ENCODE measurements around the gene MYADML2. TPM values are rescaled to one million over a fixed set of nuclear protein-coding genes. Genes with fewer than 3 reads are reported as not detected.

The MYADML2 gene
- total RNA-seq, 2 experiments from 2014 or later = not detected

- H3K27me3 Mint-ChIP-seq = peaks cover 10% of the 10 kb centered on the region
- no peak overlapping the region for H3K27ac Mint-ChIP-seq
- H3K4me1 Mint-ChIP-seq = peaks cover 4% of the 10 kb centered on the region
- peaks cover 10% of the 10 kb centered on the region for H3K36me3 Mint-ChIP-seq
- CTCF ChIA-PET = no interaction called here
- no peak overlapping the region for H3K4me3 Mint-ChIP-seq
- H3K9me3 Mint-ChIP-seq (ENCODE audit: low read depth) = no peaks in the 10 kb centered on the region
- peak; percentile 11 for ATAC-seq
- DNase-seq = no peak
Observed at GRCh38 chr17:81901167-81902022, 45.6 kb downstream of the MYADML2 start.

- Mint-ChIP-seq H3K9me3 (ENCODE audit: low read depth) (no peaks in the 10 kb centered on the region), H3K27me3 (peaks cover 10% of the 10 kb centered on the region), H3K4me3 (no peak overlapping the region), H3K27ac (no peak overlapping the region), H3K36me3 (peaks cover 13% of the 10 kb centered on the region), H3K4me1 (peaks cover 4% of the 10 kb centered on the region)
- ATAC-seq = no peak
- no peak for DNase-seq
- CTCF ChIA-PET = no interaction called here
Observed at GRCh38 chr17:81900181-81900820, 46.7 kb downstream of the MYADML2 start.

GRCh38 chr17:81899514-81900166, 47.4 kb downstream of the MYADML2 start:
- H3K27ac Mint-ChIP-seq = no peak overlapping the region
- no peak for ATAC-seq
- CTCF ChIA-PET = no interaction called here

GRCh38 chr17:81898885-81899284, 48.1 kb downstream of the MYADML2 start:
- CTCF ChIA-PET = no interaction called here
- Mint-ChIP-seq H3K9me3 (ENCODE audit: low read depth) (no peaks in the 10 kb centered on the region), H3K4me1 (peaks cover 4% of the 10 kb centered on the region), H3K27me3 (peaks cover 10% of the 10 kb centered on the region), H3K4me3 (no peak overlapping the region), H3K27ac (no peak overlapping the region), H3K36me3 (peaks cover 16% of the 10 kb centered on the region)
- no peak for ATAC-seq
- no peak for DNase-seq

More at GRCh38 chr17:81899514-81900166, 47.4 kb downstream of the MYADML2 start:
- peaks cover 14% of the 10 kb centered on the region for H3K36me3 Mint-ChIP-seq
- H3K4me3 Mint-ChIP-seq = no peak overlapping the region
- no peaks in the 10 kb centered on the region for H3K9me3 Mint-ChIP-seq (ENCODE audit: low read depth)
- peaks cover 4% of the 10 kb centered on the region for H3K4me1 Mint-ChIP-seq
- H3K27me3 Mint-ChIP-seq = peaks cover 10% of the 10 kb centered on the region
- no peak for DNase-seq

- ATAC-seq (no peak), DNase-seq (no peak)
- Mint-ChIP-seq H3K9me3 (ENCODE audit: low read depth) (no peaks in the 10 kb centered on the region), H3K27ac (no peak overlapping the region), H3K4me3 (no peak overlapping the region), H3K4me1 (peaks cover 7% of the 10 kb centered on the region), H3K27me3 (peaks cover 10% of the 10 kb centered on the region), H3K36me3 (peaks cover 17% of the 10 kb centered on the region)
- CTCF ChIA-PET = interaction anchor here (1.1 kb wide), 1 partner anchor 11 kb away, joined by 3 read pairs; no protein-coding TSS in a partner anchor
Observed at GRCh38 chr17:81898029-81898866, 48.8 kb downstream of the MYADML2 start.

DNA sequence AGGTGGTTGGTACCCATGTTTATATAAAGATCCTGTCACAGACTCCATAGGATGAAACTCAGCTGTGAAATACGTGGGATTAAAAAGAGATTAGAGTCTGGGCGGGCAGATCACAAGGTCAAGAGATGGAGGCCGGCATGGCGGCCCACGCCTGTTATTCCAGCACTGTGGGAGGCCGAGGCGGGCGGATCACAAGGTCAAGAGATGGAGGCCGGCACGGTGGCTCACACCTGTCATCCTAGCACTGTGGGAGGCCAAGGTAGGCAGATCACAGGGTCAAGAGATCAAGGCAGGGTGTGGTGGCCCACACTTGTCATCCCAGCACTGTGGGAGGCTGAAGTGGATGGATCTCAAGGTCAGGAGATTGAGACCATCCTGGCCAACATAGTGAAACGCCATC, 51.6 kb downstream of the MYADML2 start:
- no peak overlapping the region for H3K27ac Mint-ChIP-seq
- peaks cover 19% of the 10 kb centered on the region for H3K36me3 Mint-ChIP-seq

GRCh38 chr17:81891303-81891552, 55.8 kb downstream of the MYADML2 start:
- Mint-ChIP-seq H3K27ac (peak overlapping the region; percentile 98), H3K36me3 (peaks cover 44% of the 10 kb centered on the region), H3K4me3 (peak overlapping the region; percentile 94), H3K4me1 (peaks cover 38% of the 10 kb centered on the region), H3K9me3 (ENCODE audit: low read depth) (no peaks in the 10 kb centered on the region), H3K27me3 (no peaks in the 10 kb centered on the region)
- peak; percentile 20 for ATAC-seq
- DNase-seq = no peak
- CTCF ChIA-PET = interaction anchor here (0.7 kb wide), 1 partner anchor 21 kb away, joined by 4 read pairs; the partner anchor contains the start of gene ARHGDIA

More for the DNA sequence above, 51.6 kb downstream of the MYADML2 start:
- no peak for DNase-seq
- no peak overlapping the region for H3K4me3 Mint-ChIP-seq
- H3K4me1 Mint-ChIP-seq = peaks cover 11% of the 10 kb centered on the region
- CTCF ChIA-PET = no interaction called here
- no peaks in the 10 kb centered on the region for H3K9me3 Mint-ChIP-seq (ENCODE audit: low read depth)
- no peaks in the 10 kb centered on the region for H3K27me3 Mint-ChIP-seq
- ATAC-seq = no peak

DNA sequence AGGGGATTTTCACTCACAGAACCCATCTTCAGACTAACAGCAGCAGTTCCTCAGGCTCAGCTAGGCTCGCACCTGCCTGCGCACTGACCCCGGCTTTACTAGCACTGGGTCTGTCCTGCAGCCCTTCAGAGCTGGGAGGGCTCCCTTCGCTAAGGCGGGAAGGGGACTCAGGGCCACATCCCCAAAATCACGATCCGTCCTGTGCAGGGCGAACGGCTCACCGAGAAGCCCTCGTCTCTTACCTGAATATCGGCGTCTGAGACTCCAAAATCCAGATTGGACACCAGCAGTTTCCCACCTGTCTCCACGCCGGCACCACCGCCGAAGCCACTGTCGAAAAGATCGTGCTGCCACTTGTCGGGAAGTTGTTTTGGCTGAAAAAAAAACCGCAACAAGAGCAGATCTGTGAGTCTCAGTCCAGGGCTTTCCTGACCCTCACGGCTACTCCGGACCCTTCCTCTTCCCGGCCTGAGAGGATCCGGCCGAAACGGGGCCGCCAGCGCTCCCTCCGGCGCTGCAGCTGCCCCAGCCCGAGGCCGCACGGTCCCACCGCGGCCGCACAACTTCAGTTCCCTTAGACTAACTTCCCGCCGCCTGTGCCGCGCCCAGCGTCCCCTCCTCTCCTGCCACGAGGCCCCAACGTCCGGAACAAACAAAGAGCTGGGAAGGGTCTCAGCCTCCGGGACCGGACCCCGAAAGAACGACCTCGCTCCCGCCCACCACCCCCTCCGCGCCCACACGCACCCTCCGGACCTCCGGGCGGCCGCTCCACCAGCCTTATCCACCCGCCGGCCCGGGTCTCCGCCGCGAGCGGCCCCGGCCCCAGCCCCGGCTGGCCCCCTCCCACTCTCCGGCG, 56.4 kb downstream of the MYADML2 start:
- DNase-seq (no peak), ATAC-seq (peak; percentile 5)
- H3K4me1 Mint-ChIP-seq = peaks cover 38% of the 10 kb centered on the region
- peaks cover 47% of the 10 kb centered on the region for H3K36me3 Mint-ChIP-seq
- peak overlapping the region; percentile 96 for H3K27ac Mint-ChIP-seq
- H3K27me3 Mint-ChIP-seq = no peaks in the 10 kb centered on the region
- no peaks in the 10 kb centered on the region for H3K9me3 Mint-ChIP-seq (ENCODE audit: low read depth)
- peak overlapping the region; percentile 86 for H3K4me3 Mint-ChIP-seq
- CTCF ChIA-PET = interaction anchor here (0.7 to 1.2 kb wide), 4 partner anchors 12 to 36 kb away, joined by 3 to 6 read pairs (median 4); partner anchors contain the start of gene ARHGDIA

Other genes starting within 250 kb of the MYADML2 start
- gene MRPL12, start 243.9 kb downstream of the MYADML2 start, total RNA-seq = 100 to 1,000 TPM; 102 to 126 TPM
- 10 to 100 TPM; 32.8 to 40.1 TPM for gene SLC25A10, start 234.9 kb downstream of the MYADML2 start, total RNA-seq
- not detected for gene GCGR, start 143.1 kb downstream of the MYADML2 start, total RNA-seq
- 10 to 100 TPM; 49.9 to 50.1 TPM for gene MCRIP1, start 113.9 kb downstream of the MYADML2 start, total RNA-seq
- gene PPP1R27, start 112.2 kb downstream of the MYADML2 start, total RNA-seq = not detected
- 100 to 1,000 TPM; 333 to 416 TPM for gene P4HB, start 86.7 kb downstream of the MYADML2 start, total RNA-seq
- 100 to 1,000 TPM; 693 to 725 TPM for gene ARHGDIA, start 75.9 kb downstream of the MYADML2 start, total RNA-seq
- gene ALYREF, start 55.6 kb downstream of the MYADML2 start, total RNA-seq = 100 to 1,000 TPM; 215 to 236 TPM
- 100 to 1,000 TPM; 138 to 155 TPM for gene ANAPC11, start 55.5 kb downstream of the MYADML2 start, total RNA-seq
- under 1 TPM in 1 of 2 experiments, not detected in 1; 0.23 TPM for gene NPB, start 45.0 kb downstream of the MYADML2 start, total RNA-seq
- gene PCYT2, start 35.8 kb downstream of the MYADML2 start, total RNA-seq = 10 to 100 TPM; 48.5 TPM
- gene SIRT7, start 29.1 kb downstream of the MYADML2 start, total RNA-seq = 10 to 100 TPM; 55.1 to 61.0 TPM
- 10 to 100 TPM; 20.2 to 23.8 TPM for gene MAFG, start 19.5 kb downstream of the MYADML2 start, total RNA-seq
- 10 to 100 TPM; 27.7 to 61.7 TPM for gene PYCR1, start 9.9 kb downstream of the MYADML2 start, total RNA-seq
- under 1 TPM in 1 of 2 experiments, not detected in 1; 0.21 TPM for gene NOTUM, start 14.0 kb upstream of the MYADML2 start, total RNA-seq
- 10 to 100 TPM; 29.5 to 31.4 TPM for gene ASPSCR1, start 30.4 kb upstream of the MYADML2 start, total RNA-seq
- 10 to 100 TPM; 80.2 to 91.3 TPM for gene CENPX, start 75.6 kb upstream of the MYADML2 start, total RNA-seq
- 10 to 100 TPM; 45.4 to 61.6 TPM for gene LRRC45, start 76.1 kb upstream of the MYADML2 start, total RNA-seq
- gene RAC3, start 84.4 kb upstream of the MYADML2 start, total RNA-seq = 1 to 10 TPM; 6.4 to 6.8 TPM
- 100 to 1,000 TPM; 120 to 124 TPM for gene DCXR, start 90.5 kb upstream of the MYADML2 start, total RNA-seq
- gene RFNG, start 104.6 kb upstream of the MYADML2 start, total RNA-seq = 10 to 100 TPM; 20.9 to 23.0 TPM
- 100 to 1,000 TPM in 1 of 2 experiments, 10 to 100 TPM in 1; 92.4 to 106 TPM for gene GPS1, start 104.7 kb upstream of the MYADML2 start, total RNA-seq
- gene DUS1L, start 118.6 kb upstream of the MYADML2 start, total RNA-seq = 100 to 1,000 TPM; 134 to 139 TPM
- 100 to 1,000 TPM; 229 to 277 TPM for gene FASN, start 151.0 kb upstream of the MYADML2 start, total RNA-seq

All from activated CD8-positive, alpha-beta memory T cell treated with anti-CD3 and anti-CD28 coated beads, Interleukin-2, amount 10 ng/mL, durations not matched to agents 7 days and 5 days (primary cell).